HG03460 (cell line): Measurements from ENCODE around the gene PTPRN2.
"Not testable (repeated sequence)": the region's sequence is repeated elsewhere in the genome, so short reads cannot be mapped to it uniquely, and the experiment has no call there.

ENCODE experiments used
- ATAC-seq: cut with Tn5 transposase; IDR thresholded peaks from one replicate; pipeline ENCODE4 v1.9.1; 2021; ENCODE audit not compliant: unreplicated experiment

Gene PTPRN2

DNA sequence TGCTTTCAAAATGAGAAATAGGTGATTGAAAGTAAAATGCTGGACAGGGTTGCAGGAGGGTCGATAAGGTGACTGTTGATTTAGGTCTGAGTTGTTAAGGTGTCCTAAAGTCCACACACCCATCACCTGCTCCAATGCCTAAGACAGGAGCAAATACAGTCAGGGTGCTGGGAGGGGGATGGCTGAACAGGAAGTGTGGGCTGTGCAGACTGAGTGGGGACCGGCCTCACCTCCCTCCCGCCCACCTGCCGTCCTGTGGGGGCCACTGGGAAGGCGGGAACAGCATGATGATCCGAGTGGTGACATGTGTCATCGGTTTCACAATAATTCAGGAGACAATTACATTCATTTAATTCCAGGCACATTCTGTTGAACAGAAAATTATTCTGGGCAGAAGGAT, 990.1 kb downstream of the PTPRN2 start:
- no peak for ATAC-seq

DNA sequence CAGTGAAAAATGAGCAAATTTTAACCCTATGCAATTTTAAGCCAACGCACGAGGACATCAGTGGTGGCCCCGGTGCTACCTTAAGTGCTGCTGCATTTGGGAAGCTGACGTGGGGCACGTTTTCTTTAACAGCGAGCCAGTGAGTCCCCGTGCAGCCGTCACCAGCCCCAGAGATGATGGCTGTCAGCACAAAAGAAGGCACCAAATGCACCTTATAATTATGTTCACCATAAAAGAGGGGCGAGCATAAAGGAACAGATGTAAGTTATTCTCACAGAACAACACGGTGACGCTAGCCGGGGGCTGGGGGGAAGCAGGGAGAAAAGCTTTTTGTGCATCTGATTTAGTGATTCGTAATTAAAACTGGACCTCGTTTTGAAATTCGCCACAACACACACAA, 990.7 kb downstream of the PTPRN2 start:
- ATAC-seq = no peak

DNA sequence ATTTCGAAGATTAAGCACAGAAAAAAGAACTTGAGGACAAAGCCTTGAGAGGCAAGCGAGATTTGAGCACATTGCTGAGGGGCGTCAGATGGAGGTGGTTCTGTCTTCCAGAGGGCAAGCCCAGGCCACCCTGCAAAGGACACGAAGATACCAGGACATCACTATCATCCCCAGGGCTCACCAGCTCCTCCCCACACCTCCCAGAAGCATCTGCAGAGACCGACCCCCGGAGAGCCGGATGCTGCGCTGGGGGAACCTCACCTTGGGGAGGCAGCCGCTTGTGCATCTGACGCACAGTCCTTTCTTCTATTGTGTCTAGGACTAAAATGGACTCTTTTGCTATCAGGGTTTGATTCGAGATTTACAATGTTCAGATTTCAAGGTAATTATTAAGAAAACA, 991.2 kb downstream of the PTPRN2 start:
- ATAC-seq = no peak

DNA sequence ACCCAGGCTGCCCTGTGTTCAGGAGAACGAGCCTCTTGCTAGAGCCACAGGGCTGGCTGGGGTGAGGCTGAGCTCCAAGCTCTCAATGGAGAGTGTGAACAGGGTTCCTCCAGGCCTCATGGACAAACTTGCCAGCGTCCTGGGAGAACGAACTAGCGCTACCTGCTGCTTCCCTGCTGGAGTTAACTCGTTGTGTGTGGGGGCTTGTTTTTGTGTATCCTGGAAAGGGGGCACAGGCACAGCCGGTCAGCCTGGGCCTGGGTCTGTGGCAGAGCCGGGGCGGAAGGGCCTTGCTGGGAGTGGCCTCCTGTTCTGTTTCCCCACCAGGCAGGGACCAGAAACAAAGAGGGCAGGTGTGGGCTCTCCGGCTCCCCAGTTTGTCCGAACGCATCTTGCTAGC, 991.6 kb downstream of the PTPRN2 start:
- ATAC-seq = no peak

DNA sequence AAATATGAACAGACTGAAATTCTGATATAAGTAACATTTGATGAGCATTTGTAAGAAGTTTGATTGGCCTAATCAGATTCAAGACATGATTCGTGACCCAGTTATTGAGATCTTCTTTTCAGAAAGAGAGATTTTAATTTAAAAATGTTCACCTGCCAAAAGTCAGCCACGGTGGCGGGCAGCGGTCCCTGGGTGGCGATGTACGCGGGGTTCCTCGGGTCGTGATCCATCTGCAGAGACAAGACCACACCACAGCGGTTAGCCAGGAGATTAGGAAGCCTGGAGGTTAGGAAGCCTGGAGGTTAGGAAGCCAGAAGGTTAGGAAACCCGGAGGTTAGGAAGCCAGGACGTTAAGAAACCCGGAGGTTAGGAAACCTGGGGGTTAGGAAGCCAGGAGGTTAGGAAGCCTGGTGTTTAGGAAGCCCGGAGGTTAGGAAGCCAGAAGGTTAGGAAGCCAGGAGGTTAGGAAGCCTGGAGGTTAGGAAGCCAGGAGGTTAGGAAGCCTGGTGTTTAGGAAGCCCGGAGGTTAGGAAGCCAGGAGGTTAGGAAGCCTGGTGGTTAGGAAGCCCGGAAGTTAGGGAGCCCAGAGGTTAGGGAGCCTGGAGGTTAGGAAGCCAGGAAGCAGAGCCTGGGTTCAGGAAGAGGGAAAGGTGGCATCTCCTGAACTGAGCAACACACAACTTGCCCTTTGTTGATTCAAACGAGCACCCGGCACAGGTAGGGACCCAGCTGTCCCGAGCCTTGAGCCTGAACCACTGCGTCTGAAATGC, 992.4 kb downstream of the PTPRN2 start:
- ATAC-seq = no peak

DNA sequence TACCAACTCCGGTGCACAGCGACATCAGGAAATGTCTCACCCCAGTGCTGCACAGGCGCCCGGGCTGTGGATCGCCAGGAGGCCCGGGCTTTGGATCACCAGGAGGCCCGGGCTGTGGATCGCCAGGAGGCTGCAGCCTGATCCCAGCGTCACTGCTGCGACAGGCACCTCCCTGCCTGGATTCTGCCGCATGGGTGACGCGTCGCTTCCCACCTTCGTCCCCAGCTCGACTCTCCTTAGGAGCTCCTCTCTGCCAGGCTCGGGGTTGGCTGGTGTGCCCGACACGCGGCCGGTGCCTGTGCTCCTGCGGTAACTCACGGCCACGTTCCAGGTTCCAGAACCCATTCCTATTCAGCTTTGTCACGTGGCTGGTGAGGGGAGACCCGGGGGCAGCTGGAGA, 993.3 kb downstream of the PTPRN2 start:
- ATAC-seq = no peak

DNA sequence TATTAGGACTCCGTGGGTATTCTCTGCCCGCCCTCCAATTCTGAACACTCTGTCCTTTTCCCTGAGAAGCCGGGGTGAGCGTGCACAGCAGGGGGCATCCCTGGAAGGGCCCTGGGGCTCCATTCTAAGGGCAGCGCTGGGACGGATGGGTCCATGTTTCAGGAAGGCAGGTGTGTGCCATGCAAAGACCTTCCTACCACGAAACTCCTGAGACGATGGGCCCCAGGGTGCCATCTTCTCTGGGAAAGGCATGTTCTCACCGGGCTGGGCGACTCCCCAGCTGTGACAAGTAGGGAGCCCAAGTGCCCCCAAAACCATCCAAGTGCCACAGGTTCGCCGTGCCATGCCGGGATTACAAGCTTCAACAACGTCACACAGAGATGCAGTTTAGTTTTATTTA, 994.1 kb downstream of the PTPRN2 start:
- ATAC-seq = no peak

DNA sequence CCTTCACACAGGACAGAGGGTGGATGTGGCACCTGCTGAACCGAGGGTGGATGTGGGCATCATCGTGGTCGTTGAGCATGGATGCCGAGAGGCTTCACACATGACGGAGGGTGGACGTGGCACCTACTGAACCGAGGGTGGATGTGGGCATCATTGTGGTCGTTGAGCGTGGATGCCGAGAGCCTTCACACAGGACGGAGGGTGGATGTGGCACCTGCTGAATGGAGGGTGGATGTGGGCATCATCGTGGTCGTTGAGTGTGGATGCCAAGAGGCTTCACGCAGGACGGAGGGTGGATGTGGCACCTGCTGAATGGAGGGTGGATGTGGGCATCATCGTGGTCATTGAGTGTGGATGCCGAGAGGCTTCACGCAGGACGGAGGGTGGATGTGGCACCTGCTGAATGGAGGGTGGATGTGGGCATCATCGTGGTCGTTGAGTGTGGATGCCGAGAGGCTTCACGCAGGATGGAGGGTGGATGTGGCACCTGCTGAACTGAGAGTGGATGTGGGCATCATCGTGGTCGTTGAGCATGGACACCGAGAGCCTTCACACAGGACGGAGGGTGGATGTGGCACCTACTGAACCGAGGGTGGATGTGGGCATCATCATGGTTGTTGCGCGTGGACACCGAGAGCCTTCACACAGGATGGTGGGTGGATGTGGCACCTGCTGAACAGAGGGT, 994.8 kb downstream of the PTPRN2 start:
- ATAC-seq = not testable (repeated sequence)

DNA sequence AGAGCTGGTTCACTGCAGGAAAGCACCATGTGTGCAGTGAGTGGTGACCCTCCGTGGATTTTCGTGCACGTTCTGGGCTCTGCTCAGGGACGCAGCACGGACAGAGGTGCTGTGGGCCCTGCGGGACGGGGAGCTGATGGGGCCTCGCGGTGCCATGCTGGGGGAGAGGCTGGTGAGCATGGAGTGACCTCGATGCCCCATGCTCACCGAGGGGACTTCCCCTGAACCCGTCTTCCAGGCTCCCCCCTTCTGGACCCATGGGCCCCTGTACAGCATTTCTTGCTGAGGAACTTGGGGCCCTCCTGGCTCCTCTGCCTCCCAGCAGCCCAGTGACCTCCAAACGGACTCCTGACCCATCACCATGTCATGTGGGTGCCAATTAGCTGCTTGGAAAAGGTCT, 997.1 kb downstream of the PTPRN2 start:
- no peak for ATAC-seq

DNA sequence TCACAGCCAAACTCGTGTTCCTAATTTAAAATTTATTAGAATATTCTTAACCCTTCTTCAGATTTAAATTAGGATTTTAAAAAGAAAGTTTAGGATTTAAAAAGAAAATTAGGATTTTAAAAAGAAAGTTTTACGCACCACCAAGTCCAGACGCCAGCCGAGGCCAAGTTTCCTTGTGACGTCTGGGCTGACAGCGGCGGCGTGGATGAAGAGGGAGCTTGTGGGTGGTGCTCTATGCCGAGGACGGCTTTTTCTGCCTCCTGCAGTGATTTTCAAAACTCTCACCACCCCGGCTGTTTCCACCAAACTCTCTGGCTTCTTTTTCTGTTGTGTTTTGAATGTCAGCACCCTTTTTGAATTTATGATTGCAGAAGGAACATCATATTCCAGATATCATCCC, 997.9 kb downstream of the PTPRN2 start:
- ATAC-seq = no peak

DNA sequence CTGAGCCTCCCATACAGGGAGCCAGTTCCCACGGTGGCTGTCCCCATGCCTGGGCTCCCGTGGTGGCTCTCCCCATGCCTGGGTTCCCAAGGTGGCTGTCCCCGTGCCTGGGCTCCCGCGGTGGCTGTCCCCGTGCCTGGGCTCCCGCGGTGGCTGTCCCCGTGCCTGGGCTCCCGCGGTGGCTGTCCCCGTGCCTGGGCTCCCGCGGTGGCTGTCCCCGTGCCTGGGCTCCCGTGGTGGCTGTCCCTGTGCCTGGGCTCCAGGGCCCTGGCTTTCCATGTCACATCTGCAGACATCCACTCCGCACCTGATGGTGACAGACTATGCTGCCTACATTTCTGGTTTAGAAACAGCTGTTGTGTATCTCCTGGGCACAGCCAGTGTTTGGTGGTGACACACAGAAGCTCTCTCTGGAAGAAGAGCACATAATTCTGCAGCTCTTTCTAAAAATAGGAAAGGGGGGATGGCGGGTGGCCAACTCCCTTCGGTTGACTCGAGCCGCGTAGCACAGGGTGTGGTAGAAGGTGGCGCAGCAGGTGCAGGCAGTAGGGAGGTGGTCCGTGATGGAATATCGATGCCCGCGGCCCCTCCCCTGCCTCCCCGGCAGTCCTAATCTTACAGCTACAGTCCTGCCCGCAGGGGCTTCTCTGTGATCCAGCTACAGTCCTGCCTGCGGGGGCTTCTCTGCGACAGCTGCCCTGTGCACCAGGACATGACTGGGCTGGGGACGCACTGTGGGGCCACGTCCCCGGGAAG, 999.6 kb downstream of the PTPRN2 start:
- ATAC-seq = no peak

DNA sequence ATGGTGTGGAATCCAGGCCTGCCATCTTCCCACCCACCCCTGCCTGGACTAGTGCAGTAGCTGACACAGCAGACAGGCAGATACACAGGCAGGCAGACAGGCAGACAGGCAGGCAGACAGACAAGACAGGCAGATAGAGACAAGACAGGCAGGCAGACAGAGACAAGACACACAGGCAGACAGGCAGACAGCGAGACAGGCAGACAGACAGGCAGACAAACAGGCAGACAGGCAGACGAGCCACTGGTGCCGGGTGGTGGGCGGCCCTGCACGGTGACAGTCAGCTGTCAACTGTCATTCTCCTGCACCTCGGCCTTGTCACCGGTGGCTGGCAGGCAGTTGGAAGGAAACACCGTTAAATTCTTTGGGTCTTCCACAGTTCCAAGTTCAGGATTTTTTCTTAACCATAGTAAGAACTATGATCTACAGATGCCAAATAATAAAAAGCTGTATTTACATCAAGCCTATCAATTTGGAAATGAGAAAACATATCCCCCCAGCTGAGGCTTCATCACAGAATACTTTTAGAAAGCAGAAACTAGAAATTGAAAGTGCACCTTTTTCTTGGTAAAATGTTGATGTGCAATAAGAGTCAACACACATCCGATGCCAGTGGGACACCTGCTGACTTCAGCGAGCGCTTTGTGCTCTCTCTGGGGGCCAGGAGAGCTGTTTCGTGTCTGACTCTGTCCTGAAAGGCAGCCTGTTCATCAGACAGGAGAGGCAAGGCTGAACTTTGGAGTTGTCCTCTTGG, 1000.4 kb downstream of the PTPRN2 start:
- no peak for ATAC-seq

DNA sequence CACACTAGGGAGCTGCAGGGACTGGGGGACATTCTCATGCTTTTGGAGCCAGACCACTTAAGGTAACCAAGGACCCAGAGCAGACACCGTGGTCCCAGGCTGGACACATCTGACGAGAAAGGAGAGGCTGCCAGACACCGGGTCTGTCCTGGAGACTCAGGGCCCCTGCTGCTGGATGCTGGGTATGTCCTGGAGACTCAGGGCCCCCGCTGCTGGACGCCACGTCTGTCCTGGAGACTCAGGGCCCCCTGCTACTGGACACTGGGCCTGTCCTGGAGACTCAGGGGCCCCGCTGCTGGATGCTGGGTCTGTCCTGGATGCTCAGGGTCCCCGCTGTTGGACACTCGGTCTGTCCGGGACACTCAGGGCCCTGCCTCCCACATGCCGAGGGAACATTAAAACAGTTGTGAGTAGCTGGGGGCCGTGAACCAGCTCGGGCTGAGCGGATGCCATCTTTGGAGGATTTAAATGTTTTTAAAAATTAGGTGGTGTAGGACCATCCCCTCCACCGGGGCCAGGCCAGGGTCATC, 1001.1 kb downstream of the PTPRN2 start:
- no peak for ATAC-seq

DNA sequence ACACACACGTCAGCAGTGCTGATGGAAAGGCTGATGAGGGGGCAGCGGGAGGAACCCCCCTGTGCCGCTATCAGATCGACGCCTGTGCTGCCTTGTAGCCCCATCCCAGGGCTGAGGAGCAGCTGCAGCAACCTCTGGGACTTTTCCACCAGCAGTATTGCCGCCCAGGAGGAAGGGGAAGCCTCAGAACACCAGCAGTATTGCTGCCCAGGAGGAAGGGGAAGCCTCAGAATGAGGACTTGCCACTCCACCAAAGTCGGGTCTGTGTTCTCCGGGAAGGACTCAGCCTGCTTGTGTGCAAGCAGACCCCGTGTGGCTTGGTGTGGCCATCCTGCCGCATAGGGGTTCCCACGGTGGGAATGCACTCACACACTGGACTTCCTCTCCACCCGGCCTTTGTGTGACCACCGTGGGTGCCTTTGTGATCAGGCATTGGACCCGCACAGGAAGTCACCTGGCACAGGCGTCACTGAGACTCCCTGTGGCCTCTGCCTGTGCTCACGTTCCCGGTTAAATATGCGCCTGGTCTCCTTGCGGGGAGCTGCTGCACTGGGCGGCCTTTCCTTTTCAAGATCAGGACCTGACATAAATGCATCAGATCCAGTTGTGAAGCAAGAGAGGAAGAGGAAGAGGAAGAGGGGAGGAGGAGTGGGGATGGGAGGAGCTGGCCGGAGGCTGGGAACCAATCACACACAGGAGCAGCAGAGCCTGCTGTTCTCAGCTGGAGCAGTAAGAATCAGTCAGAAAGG, 1002.3 kb downstream of the PTPRN2 start:
- no peak for ATAC-seq

DNA sequence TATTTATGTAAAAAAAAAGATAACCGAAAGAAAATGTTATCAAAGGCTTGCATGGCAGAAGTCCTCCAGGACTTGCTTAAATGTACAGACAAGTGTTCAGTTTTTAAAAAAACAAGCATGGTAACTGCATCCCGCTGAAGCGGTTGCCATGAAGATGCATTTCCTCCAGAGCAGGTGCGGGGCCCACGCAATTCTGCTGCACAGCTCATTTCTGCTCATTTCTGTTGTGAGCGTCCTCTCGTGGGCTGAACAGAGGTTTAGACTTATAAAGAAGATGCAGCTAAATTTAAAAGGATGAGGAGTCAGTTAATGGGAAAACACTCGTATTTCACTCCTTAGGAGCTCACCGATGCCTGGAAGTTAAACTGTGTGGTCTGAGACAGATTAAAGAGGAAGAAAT, 1003.2 kb downstream of the PTPRN2 start:
- ATAC-seq = no peak

DNA sequence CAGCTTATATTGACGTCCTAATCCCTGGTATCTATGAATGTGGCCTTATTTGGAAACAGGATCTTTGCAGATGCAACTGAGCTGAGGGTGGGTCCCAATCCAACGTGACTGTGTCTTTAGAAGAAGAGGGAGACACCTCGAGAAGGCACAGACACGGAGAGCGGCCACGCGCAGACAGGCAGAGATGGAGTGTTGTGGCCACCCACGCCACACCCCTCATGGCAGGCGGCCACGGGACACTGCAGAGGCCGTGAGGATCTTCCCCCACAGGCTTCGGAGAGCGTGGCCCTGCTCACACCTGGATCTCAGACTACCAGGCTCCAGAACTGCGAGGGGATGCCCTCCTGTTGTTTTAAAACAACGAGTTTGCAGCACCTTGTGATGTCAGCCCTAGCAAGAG, 1005.9 kb downstream of the PTPRN2 start:
- ATAC-seq = no peak

DNA sequence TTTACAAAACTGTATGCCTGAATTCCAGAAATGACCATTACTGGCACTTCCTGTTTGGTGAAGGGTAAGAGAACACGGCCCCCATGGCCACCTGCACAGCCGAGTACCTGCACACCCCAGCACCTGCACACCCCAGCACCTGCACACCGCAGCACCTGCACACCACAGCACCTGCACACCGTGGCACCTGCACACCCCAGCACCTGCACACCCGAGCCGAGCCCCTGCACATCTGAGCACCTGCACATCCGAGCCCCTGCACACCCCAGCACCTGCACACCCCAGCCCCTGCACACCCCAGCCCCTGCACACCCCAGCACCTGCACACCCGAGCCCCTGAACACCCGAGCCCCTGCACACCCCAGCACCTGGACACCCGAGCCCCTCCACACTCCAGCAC, 1007.3 kb downstream of the PTPRN2 start:
- ATAC-seq = no peak

DNA sequence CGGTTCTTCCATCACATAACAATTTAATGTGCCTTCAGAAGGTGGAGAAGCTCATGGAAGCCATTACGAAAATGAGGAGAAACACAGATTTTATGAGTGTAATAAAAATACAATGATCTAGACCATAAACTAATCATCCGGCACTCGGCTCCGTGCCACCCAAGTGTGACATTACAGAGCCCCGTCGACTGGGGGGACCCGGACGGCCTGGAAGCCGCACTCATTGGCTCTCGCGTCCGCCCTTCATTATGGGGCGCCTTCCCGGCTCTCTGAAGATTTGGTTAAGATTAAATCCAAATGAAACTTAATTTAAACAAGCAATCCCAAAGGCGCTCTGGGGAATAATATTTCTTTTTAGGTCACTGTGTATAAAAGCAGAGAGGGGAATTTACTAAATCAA, 1008.2 kb downstream of the PTPRN2 start:
- ATAC-seq = no peak

DNA sequence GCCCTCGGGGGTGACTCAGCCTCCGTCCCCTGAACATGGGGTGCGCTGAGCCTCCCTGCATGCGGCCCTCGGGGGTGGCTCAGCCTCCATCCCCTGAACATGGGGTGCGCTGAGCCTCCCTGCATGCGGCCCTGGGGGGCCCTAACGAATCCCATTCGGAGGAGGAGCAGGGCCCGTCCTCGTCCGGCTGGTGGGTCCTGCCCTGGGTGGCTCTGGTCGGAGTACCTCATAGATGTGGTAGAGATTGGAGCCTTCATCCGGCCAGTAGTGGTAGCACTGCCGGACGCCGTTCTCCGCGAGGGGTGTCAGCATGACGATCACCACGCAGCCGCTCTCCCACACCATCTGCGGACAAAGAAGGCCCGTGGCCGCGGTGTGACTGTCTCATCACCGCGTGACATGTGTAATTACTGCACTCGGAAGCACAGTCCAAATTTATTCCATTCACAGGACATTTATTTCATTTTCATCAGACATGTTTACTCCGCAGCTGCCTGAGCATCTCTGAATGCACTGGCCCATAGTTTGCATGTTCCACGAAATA, 1009.8 kb downstream of the PTPRN2 start:
- no peak for ATAC-seq

DNA sequence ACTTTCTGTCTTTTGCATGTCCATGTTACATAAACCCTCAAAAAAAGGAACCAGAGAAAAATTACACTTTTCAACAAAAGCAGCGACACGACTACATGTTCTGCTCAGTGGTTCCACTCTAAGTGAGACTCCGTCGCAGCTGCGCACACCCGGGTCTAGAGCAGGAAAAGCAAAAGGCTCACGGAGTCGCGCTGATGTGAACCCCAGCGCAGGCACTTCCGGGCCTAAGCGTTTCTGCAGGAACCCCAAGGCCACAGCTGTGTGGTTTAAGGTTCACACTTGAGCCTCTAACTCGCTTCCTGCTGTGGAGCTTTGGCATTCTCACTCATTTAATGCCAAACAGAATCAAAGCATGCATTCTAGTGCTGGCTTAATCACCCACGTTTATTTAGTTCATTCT, 1010.6 kb downstream of the PTPRN2 start:
- no peak for ATAC-seq
